SK-N-SH treated with all-trans-retinoic acid at 6 μM for 48 hours (cell line): ENCODE data around the gene CHRNA9.

Experiments
- ARNTL ChIP-seq: fragments of 450-650 bp; formaldehyde crosslinking; IDR thresholded peaks from 2 replicates; pipeline ENCODE4 v1.5.0; 2020; ENCODE audit warnings: low read depth, mild to moderate bottlenecking, moderate library complexity, borderline replicate concordance
- BACH2 ChIP-seq: fragments of 250-450 bp; sonication (Bioruptor Pico); IDR thresholded peaks from 2 replicates; pipeline ENCODE4 v1.9.0; 2021; ENCODE audit warnings: mild to moderate bottlenecking, borderline replicate concordance
- ESRRG ChIP-seq: fragments of 250-450 bp; sonication (Bioruptor Pico); IDR thresholded peaks from 2 replicates; pipeline ENCODE4 v1.6.1; 2021; ENCODE audit warnings: mild to moderate bottlenecking
- ISL1 ChIP-seq: fragments of 250-450 bp; sonication (Bioruptor Pico); IDR thresholded peaks from 2 replicates; pipeline ENCODE4 v2.1.2; 2022; ENCODE audit warnings: mild to moderate bottlenecking, moderate library complexity
- PPARA ChIP-seq: fragments of 250-450 bp; sonication (Bioruptor Pico); IDR thresholded peaks from 2 replicates; pipeline ENCODE4 v1.5.0; 2020; ENCODE audit warnings: mild to moderate bottlenecking, borderline replicate concordance
- RARB ChIP-seq: fragments of 250-450 bp; sonication (Bioruptor Pico); IDR thresholded peaks from 2 replicates; pipeline ENCODE4 v1.8.0; 2021; ENCODE audit warnings: mild to moderate bottlenecking, moderate library complexity
- SNAI2 ChIP-seq: fragments of 250-450 bp; sonication (Bioruptor Pico); IDR thresholded peaks from 2 replicates; pipeline ENCODE4 v1.5.0; 2020; ENCODE audit warnings: mild to moderate bottlenecking, moderate library complexity
- ZFP3 ChIP-seq: fragments of 250-450 bp; sonication (Bioruptor Pico); IDR thresholded peaks from 2 replicates; pipeline ENCODE4 v1.5.0; 2020; ENCODE audit warnings: mild to moderate bottlenecking, moderate library complexity
- ZFP30 ChIP-seq: fragments of 450-650 bp; formaldehyde crosslinking; IDR thresholded peaks from 2 replicates; pipeline ENCODE4 v1.5.0; 2022; ENCODE audit warnings: mild to moderate bottlenecking, moderate library complexity
- ZNF565 ChIP-seq: fragments of 450-650 bp; formaldehyde crosslinking; conservative IDR thresholded peaks from 2 replicates; pipeline ENCODE4 v1.5.0; 2020; ENCODE audit warnings: low read depth, mild to moderate bottlenecking, moderate library complexity
- TF ChIP-seq, protein P1 (sequence below): fragments of 250-450 bp; sonication (Bioruptor Pico); IDR thresholded peaks from 2 replicates; pipeline ENCODE4 v1.8.0; 2021; ENCODE audit warnings: low read depth, mild to moderate bottlenecking, moderate library complexity, borderline replicate concordance
- TF ChIP-seq, protein P2 (sequence below): fragments of 250-450 bp; sonication (Bioruptor Pico); IDR thresholded peaks from 2 replicates; pipeline ENCODE4 v1.8.0; 2020; ENCODE audit warnings: mild to moderate bottlenecking, moderate library complexity, borderline replicate concordance
- TF ChIP-seq, protein P3 (sequence below): fragments of 250-450 bp; sonication (Bioruptor Pico); IDR thresholded peaks from 2 replicates; pipeline ENCODE4 v1.5.1; 2021; ENCODE audit warnings: mild to moderate bottlenecking, moderate library complexity

DNA sequence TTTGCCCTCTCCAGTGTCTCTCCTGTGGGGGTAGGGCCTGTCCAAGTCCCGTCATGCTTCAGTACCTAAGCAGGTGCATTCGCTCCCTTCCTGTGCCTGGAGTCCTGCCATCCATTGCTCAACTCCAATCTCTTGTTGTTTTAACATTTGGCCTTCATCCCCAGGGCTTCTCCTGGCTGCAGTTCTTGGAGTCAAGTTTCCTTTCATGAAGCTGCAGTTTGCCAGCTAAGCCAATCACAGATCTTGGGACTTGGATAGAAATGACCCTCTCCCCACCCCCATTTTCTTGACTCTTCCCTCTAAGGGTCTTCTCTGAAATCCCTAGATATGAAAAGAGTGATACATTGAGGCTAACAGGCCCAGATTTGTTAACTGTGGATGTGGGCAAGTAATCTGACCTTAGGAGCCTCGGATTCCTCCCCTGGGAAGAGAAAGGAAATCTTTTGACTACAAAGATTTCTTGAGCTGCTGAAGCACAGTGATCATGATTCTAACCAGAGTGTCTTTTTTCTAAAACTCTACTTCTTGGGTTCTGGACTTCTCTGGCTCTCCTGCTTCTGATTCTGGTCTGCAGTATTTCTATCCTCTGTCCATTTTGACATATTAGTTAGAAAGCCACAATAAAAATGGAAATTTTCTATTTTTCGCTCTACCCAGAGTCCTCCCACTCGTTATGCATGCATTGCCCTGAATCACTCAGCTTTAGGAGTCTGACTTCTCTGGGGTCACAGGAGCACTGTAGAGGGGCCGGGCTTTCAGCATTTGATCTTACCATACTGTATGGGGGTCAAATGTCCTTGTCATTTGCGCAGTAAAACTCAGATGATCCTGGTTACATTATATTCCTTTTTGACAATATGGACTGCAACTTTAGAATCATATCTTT is 61.0 kb downstream of the CHRNA9 start:
- TF ChIP-seq ESRRG (CRISPR knock-in tag) (no peak), SNAI2 (CRISPR knock-in tag) (no peak), BACH2 (CRISPR knock-in tag) (no peak), PPARA (CRISPR knock-in tag) (no peak), RARB (no peak), ZFP30 (CRISPR knock-in tag) (no peak), ZFP3 (CRISPR knock-in tag) (no peak), ISL1 (no peak), ZNF565 (CRISPR knock-in tag) (no peak), ARNTL (CRISPR knock-in tag) (no peak)
- TF ChIP-seq, protein P1, sequence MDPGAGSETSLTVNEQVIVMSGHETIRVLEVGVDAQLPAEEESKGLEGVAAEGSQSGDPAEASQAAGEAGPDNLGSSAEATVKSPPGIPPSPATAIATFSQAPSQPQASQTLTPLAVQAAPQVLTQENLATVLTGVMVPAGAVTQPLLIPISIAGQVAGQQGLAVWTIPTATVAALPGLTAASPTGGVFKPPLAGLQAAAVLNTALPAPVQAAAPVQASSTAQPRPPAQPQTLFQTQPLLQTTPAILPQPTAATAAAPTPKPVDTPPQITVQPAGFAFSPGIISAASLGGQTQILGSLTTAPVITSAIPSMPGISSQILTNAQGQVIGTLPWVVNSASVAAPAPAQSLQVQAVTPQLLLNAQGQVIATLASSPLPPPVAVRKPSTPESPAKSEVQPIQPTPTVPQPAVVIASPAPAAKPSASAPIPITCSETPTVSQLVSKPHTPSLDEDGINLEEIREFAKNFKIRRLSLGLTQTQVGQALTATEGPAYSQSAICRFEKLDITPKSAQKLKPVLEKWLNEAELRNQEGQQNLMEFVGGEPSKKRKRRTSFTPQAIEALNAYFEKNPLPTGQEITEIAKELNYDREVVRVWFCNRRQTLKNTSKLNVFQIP = no peak
- TF ChIP-seq, protein P2, sequence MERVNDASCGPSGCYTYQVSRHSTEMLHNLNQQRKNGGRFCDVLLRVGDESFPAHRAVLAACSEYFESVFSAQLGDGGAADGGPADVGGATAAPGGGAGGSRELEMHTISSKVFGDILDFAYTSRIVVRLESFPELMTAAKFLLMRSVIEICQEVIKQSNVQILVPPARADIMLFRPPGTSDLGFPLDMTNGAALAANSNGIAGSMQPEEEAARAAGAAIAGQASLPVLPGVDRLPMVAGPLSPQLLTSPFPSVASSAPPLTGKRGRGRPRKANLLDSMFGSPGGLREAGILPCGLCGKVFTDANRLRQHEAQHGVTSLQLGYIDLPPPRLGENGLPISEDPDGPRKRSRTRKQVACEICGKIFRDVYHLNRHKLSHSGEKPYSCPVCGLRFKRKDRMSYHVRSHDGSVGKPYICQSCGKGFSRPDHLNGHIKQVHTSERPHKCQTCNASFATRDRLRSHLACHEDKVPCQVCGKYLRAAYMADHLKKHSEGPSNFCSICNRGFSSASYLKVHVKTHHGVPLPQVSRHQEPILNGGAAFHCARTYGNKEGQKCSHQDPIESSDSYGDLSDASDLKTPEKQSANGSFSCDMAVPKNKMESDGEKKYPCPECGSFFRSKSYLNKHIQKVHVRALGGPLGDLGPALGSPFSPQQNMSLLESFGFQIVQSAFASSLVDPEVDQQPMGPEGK (CRISPR knock-in tag) = no peak
- TF ChIP-seq, protein P3, sequence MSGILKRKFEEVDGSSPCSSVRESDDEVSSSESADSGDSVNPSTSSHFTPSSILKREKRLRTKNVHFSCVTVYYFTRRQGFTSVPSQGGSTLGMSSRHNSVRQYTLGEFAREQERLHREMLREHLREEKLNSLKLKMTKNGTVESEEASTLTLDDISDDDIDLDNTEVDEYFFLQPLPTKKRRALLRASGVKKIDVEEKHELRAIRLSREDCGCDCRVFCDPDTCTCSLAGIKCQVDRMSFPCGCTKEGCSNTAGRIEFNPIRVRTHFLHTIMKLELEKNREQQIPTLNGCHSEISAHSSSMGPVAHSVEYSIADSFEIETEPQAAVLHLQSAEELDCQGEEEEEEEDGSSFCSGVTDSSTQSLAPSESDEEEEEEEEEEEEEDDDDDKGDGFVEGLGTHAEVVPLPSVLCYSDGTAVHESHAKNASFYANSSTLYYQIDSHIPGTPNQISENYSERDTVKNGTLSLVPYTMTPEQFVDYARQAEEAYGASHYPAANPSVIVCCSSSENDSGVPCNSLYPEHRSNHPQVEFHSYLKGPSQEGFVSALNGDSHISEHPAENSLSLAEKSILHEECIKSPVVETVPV = no peak
